Keratinocyte (primary cell): ENCODE data around the gene MRPL27. TPM values are rescaled to one million over a fixed set of nuclear protein-coding genes. Genes with fewer than 3 reads are reported as not detected.

Experiments
- DNase-seq: peaks from one replicate; pipeline ENCODE4 v3.0.0-alpha.2; 2011; ENCODE audit warnings: low read depth, missing footprints, low spot score
- FAIRE-seq: peaks from 2 replicates; lab custom pipeline; 2011; peaks lifted over from hg19 to GRCh38; lab: Jason Lieb, UNC
- H2AFZ ChIP-seq: 2 replicates; pipeline ENCODE4 v1.6.0; 2012; ENCODE audit warnings: low read length, control low read depth, inconsistent platforms; ENCODE audit not compliant: control insufficient read depth
- H3K27ac ChIP-seq: 2 replicates; pipeline ENCODE4 v1.5.1; 2011; ENCODE audit warnings: low read length; ENCODE audit not compliant: control insufficient read depth, insufficient read depth
- H3K27me3 ChIP-seq: 3 replicates; pipeline ENCODE4 v1.6.0; 2011; ENCODE audit warnings: low read length; ENCODE audit not compliant: control insufficient read depth, insufficient read depth; ENCODE audit errors: extremely low read depth
- H3K36me3 ChIP-seq, 2 experiments: 2 replicates in 1 of 2; 3 replicates in 1 of 2; pipeline ENCODE4 v1.5.1; 2011; ENCODE audit warnings: low read length in 2 of 2, mild to moderate bottlenecking in 1 of 2; ENCODE audit not compliant: control insufficient read depth in 2 of 2, insufficient read depth in 2 of 2; ENCODE audit errors: extremely low read depth in 1 of 2
- H3K4me1 ChIP-seq: 3 replicates; pipeline ENCODE4 v1.5.1; 2011; ENCODE audit warnings: low read length; ENCODE audit not compliant: control insufficient read depth, insufficient read depth; ENCODE audit errors: extremely low read depth
- H3K4me2 ChIP-seq: 3 replicates; pipeline ENCODE4 v1.6.0; 2011; ENCODE audit warnings: low read depth, low read length; ENCODE audit not compliant: control insufficient read depth, insufficient read depth; ENCODE audit errors: extremely low read depth
- H3K4me3 ChIP-seq, 3 experiments: fragments of 200-600 bp in 1 of 3; sonication (generic) in 1 of 3; 2 replicates in 2 of 3; 3 replicates in 1 of 3; pipeline ENCODE4 v1.5.1; 2011 to 2016; ENCODE audit warnings: low read length in 3 of 3, mild to moderate bottlenecking in 3 of 3, control low read depth in 2 of 3, inconsistent platforms in 1 of 3, low read depth in 1 of 3, mixed read lengths in 1 of 3, mixed run types in 1 of 3, moderate library complexity in 1 of 3; ENCODE audit not compliant: control insufficient read depth in 2 of 3, insufficient read depth in 2 of 3; ENCODE audit errors: extremely low read depth in 1 of 3
- H3K79me2 ChIP-seq: 2 replicates; pipeline ENCODE4 v1.6.0; 2012; ENCODE audit warnings: low read length; ENCODE audit not compliant: control insufficient read depth, insufficient read depth
- H3K9ac ChIP-seq: 3 replicates; pipeline ENCODE4 v1.6.0; 2011; ENCODE audit warnings: low read length; ENCODE audit not compliant: control insufficient read depth, insufficient read depth; ENCODE audit errors: extremely low read depth
- H3K9me1 ChIP-seq: 3 replicates; pipeline ENCODE4 v1.6.0; 2011; ENCODE audit warnings: low read length; ENCODE audit not compliant: control insufficient read depth, insufficient read depth; ENCODE audit errors: extremely low read depth
- H3K9me3 ChIP-seq: 2 replicates; pipeline ENCODE4 v1.5.1; 2012; ENCODE audit warnings: low read depth, low read length; ENCODE audit not compliant: control insufficient read depth
- H4K20me1 ChIP-seq: 3 replicates; pipeline ENCODE4 v1.6.0; 2011; ENCODE audit warnings: low read length; ENCODE audit not compliant: control insufficient read depth, insufficient read depth; ENCODE audit errors: extremely low read depth
- CTCF ChIP-seq, 3 experiments: IDR thresholded peaks in 1 of 3; conservative IDR thresholded peaks in 1 of 3; optimal IDR thresholded peaks in 1 of 3; 2 replicates in 2 of 3; 3 replicates in 1 of 3; pipeline versions ENCODE3 to v1.5.1; 2011; ENCODE audit warnings: low read length in 3 of 3, mild to moderate bottlenecking in 3 of 3, moderate library complexity in 2 of 3, control low read depth in 1 of 3, inconsistent platforms in 1 of 3; ENCODE audit not compliant: insufficient read depth in 2 of 3; ENCODE audit errors: extremely low read depth in 1 of 3
- EZH2 ChIP-seq: IDR thresholded peaks from one replicate; pipeline ENCODE4 v1.6.1; 2012; ENCODE audit warnings: inconsistent platforms, mild to moderate bottlenecking, low read length, moderate library complexity
- dilution Hi-C: fragments of 300-500 bp; cut with MboI; formaldehyde crosslinking; loops from one replicate; pipeline ENCODE4 v1.7.0; 2020; ENCODE audit warnings: low sequenced_read_pairs; ENCODE audit not compliant: extremely low pct_ligation_motif_present
- polyA plus RNA-seq, 5 experiments: library from polyadenylated mRNA; depleted of rRNA in 3 of 5; stranded (reverse) in 3 of 5; stranded (forward) in 1 of 5; unstranded in 1 of 5; fragments of >200 nt; gene quantifications; 1 replicate in 1 of 5; 2 replicates in 3 of 5; 3 replicates in 1 of 5; pipeline versions ENCODE4 v1.2.1 to v1.2.3, GENCODE V29; 2011 to 2012; ENCODE audit warnings: missing spikeins in 2 of 5, low read depth in 1 of 5, low replicate concordance in 1 of 5

Gene MRPL27
- polyA plus RNA-seq, 1 donor (not counting 4 experiments of a cell fraction or from before 2014, with no cell fraction given), result 123 TPM

GRCh38 chr17:50355336-50355700 is 17.7 kb downstream of the MRPL27 start:
- no peak overlapping the region for H3K9ac ChIP-seq

GRCh38 chr17:50354776-50355175 is 18.2 kb downstream of the MRPL27 start:
- Histone ChIP-seq H2AFZ (no peak overlapping the region), H3K9ac (no peak overlapping the region), H3K4me2 (no peak overlapping the region), H3K4me3 (no peak overlapping the region), H3K36me3 (peaks cover 30 to 40% of the 10 kb centered on the region in 2 experiments), H3K27ac (no peak overlapping the region), H3K4me1 (no peaks in the 10 kb centered on the region), H3K79me2 (peaks cover 4% of the 10 kb centered on the region), H3K27me3 (no peaks in the 10 kb centered on the region), H3K9me3 (no peaks in the 10 kb centered on the region), H3K9me1 (no peaks in the 10 kb centered on the region), H4K20me1 (no peaks in the 10 kb centered on the region)
- dilution Hi-C loops, result no loop called here
- no peak for DNase-seq
- no peak for TF ChIP-seq EZH2
- TF ChIP-seq CTCF (optimal IDR thresholded peaks at IDR 0.05 in 1 of 3, IDR thresholded peaks at IDR 0.05 in 1 of 3, conservative IDR thresholded peaks at IDR 0.05 in 1 of 3; ENCODE audit: extremely low read depth in 1 of 3, insufficient read depth in 2 of 3, low read length in 3 of 3), result no peak
- FAIRE-seq, result no peak

More at GRCh38 chr17:50355336-50355700, 17.7 kb downstream of the MRPL27 start:
- DNase-seq (no peak), FAIRE-seq (no peak)
- dilution Hi-C loops, result no loop called here
- Histone ChIP-seq H4K20me1 (no peaks in the 10 kb centered on the region), H3K27me3 (no peaks in the 10 kb centered on the region), H2AFZ (no peak overlapping the region), H3K9me3 (no peaks in the 10 kb centered on the region), H3K9me1 (no peaks in the 10 kb centered on the region), H3K4me1 (no peaks in the 10 kb centered on the region), H3K36me3 (peaks cover 30 to 42% of the 10 kb centered on the region in 2 experiments), H3K4me2 (no peak overlapping the region), H3K4me3 (no peak overlapping the region), H3K79me2 (peaks cover 4% of the 10 kb centered on the region), H3K27ac (no peak overlapping the region)
- TF ChIP-seq CTCF (optimal IDR thresholded peaks at IDR 0.05 in 1 of 3, IDR thresholded peaks at IDR 0.05 in 1 of 3, conservative IDR thresholded peaks at IDR 0.05 in 1 of 3; ENCODE audit: extremely low read depth in 1 of 3, insufficient read depth in 2 of 3, low read length in 3 of 3) (no peak), EZH2 (no peak)
